ENCODE results near the gene CBX8.

CBX8 gene

GRCh38 chr17:79796763-79797491 is at the start of gene CBX8:
Gene CBX8, minus strand, starts transcription at chr17:79797077. Its CDS starts 79 bp downstream, at chr17:79796998.
- DNase-seq: peak; percentile 100

- no peak for DNase-seq
These were observed 48.7 kb upstream of the CBX8 start for GRCh38 chr17:79845601-79845949.

- peak; percentile 54 for DNase-seq
These were observed 48.2 kb upstream of the CBX8 start for GRCh38 chr17:79844869-79845600.

- DNase-seq: no peak
These were observed 47.2 kb upstream of the CBX8 start for GRCh38 chr17:79843816-79844800.

GRCh38 chr17:79843474-79843815 is 46.6 kb upstream of the CBX8 start:
- no peak for DNase-seq

- peak; percentile 23 for DNase-seq
These were observed 46.0 kb upstream of the CBX8 start for GRCh38 chr17:79842656-79843473.

- no peak for DNase-seq
These were observed 45.3 kb upstream of the CBX8 start for GRCh38 chr17:79842136-79842655.

- DNase-seq: no peak
These were observed 44.7 kb upstream of the CBX8 start for GRCh38 chr17:79841369-79842135.

- DNase-seq: no peak
These were observed 44.1 kb upstream of the CBX8 start for GRCh38 chr17:79840989-79841286.

- peak; percentile 27 for DNase-seq
These were observed 43.6 kb upstream of the CBX8 start for GRCh38 chr17:79840269-79840988.

- DNase-seq: peak; percentile 94
These were observed 42.7 kb upstream of the CBX8 start, which contains the start of gene CBX4 for GRCh38 chr17:79839356-79840268. Gene CBX4, minus strand, starts transcription at chr17:79839440. Its CDS starts 189 bp downstream, at chr17:79839251.

- peak; percentile 60 for DNase-seq
These were observed 41.8 kb upstream of the CBX8 start for GRCh38 chr17:79838522-79839274.

- DNase-seq: peak; percentile 29
These were observed 41.1 kb upstream of the CBX8 start for GRCh38 chr17:79837888-79838521.

GRCh38 chr17:79836972-79837887 is 40.4 kb upstream of the CBX8 start:
- peak; percentile 60 for DNase-seq

- DNase-seq: no peak
These were observed 39.7 kb upstream of the CBX8 start for GRCh38 chr17:79836510-79836971.

- no peak for DNase-seq
These were observed 39.2 kb upstream of the CBX8 start for GRCh38 chr17:79835953-79836509.

- no peak for DNase-seq
These were observed 38.6 kb upstream of the CBX8 start for GRCh38 chr17:79835470-79835899.
